GM12864 (cell line): Measurements from ENCODE around the gene MACROD2.

Experiments used
- DNase-seq: peaks from one replicate; pipeline ENCODE4 v3.0.0-alpha.2; 2011; ENCODE audit warnings: low read depth
- H3K4me3 ChIP-seq: 2 replicates; pipeline ENCODE4 v1.5.1; 2011; ENCODE audit warnings: mild to moderate bottlenecking, low read depth, low read length, control low read depth
- CTCF ChIP-seq: IDR thresholded peaks from 2 replicates; pipeline ENCODE4 v1.5.1; 2011; ENCODE audit warnings: low read depth, mild to moderate bottlenecking, moderate library complexity, low read length, control low read depth, inconsistent platforms; ENCODE audit errors: missing control alignments

The MACROD2 gene

GRCh38 chr20:14666696-14667095 is 671.4 kb downstream of the MACROD2 start:
- H3K4me3 ChIP-seq, result no peak overlapping the region
- no peak for TF ChIP-seq CTCF
- DNase-seq, result no peak

- H3K4me3 ChIP-seq, result no peak overlapping the region
- no peak for TF ChIP-seq CTCF
- no peak for DNase-seq
Observed at GRCh38 chr20:14667226-14667625, 671.9 kb downstream of the MACROD2 start.

- no peak for DNase-seq
- H3K4me3 ChIP-seq, result no peak overlapping the region
- TF ChIP-seq CTCF, result no peak
Observed at GRCh38 chr20:14672066-14672465, 676.8 kb downstream of the MACROD2 start.

GRCh38 chr20:14673164-14673563 is 677.8 kb downstream of the MACROD2 start:
- no peak for TF ChIP-seq CTCF
- no peak overlapping the region for H3K4me3 ChIP-seq
- no peak for DNase-seq

- no peak for TF ChIP-seq CTCF
- no peak for DNase-seq
- no peak overlapping the region for H3K4me3 ChIP-seq
Observed at GRCh38 chr20:14677455-14677854, 682.1 kb downstream of the MACROD2 start.

- DNase-seq, result no peak
- H3K4me3 ChIP-seq, result no peak overlapping the region
- TF ChIP-seq CTCF, result no peak
Observed at GRCh38 chr20:14685183-14685582, 689.9 kb downstream of the MACROD2 start.

GRCh38 chr20:14687313-14687712 is 692.0 kb downstream of the MACROD2 start:
- no peak for TF ChIP-seq CTCF
- DNase-seq, result no peak
- no peak overlapping the region for H3K4me3 ChIP-seq
